CD4-positive, alpha-beta T cell (primary cell): ENCODE measurements around the gene STRN3. TPM values are rescaled to one million over a fixed set of nuclear protein-coding genes. Genes with fewer than 3 reads are reported as not detected.

Experiments
- ATAC-seq: fragments of 200-7000 bp; cut with Tn5 transposase; one replicate; pipeline ENCODE4 v1.10.0; 2022; ENCODE audit warnings: mild to moderate bottlenecking; ENCODE audit not compliant: poor library complexity
- CTCF ChIA-PET: fragments of 350-600 bp; sonication (Branson Sonifier 250); formaldehyde crosslinking; loops from one replicate; lab custom pipeline; 2021; ENCODE audit warnings: antibody characterized with exemption, inconsistent platforms; lab: Charles Lee
- POLR2A ChIA-PET: fragments of 350-600 bp; sonication (Branson Sonifier 250); formaldehyde crosslinking; loops from one replicate; lab custom pipeline; 2021; ENCODE audit warnings: antibody characterized with exemption, inconsistent platforms; lab: Charles Lee
- DNase-seq, 14 experiments: peaks; one replicate each; pipeline ENCODE4 v3.0.0-alpha.2; 2013 to 2020; ENCODE audit warnings: mixed read lengths in 2 of 14
- H3K27ac ChIP-seq, 2 donors: one replicate each; pipeline versions ENCODE4 v1.5.1 to v1.7.0; 2013; ENCODE audit warnings: low read length in 2 of 2, low read depth in 1 of 2, mild to moderate bottlenecking in 1 of 2
- H3K27me3 ChIP-seq, 2 experiments: 1 replicate in 1 of 2; 2 replicates in 1 of 2; pipeline versions ENCODE4 v1.6.1 to v1.7.0; 2013; ENCODE audit warnings: low read length in 2 of 2, control low read depth in 1 of 2, mild to moderate bottlenecking in 1 of 2, moderate library complexity in 1 of 2; ENCODE audit not compliant: insufficient read depth in 2 of 2, control insufficient read depth in 1 of 2
- H3K36me3 ChIP-seq: one replicate; pipeline ENCODE4 v1.6.1; 2013; ENCODE audit warnings: low read length, control low read depth; ENCODE audit not compliant: insufficient read depth
- H3K4me1 ChIP-seq: one replicate; pipeline ENCODE4 v1.6.1; 2013; ENCODE audit warnings: low read length, control low read depth; ENCODE audit not compliant: insufficient read depth
- H3K4me3 ChIP-seq: one replicate; pipeline ENCODE4 v1.5.1; 2013; ENCODE audit warnings: mild to moderate bottlenecking, low read length, moderate library complexity
- H3K9me3 ChIP-seq, 2 experiments: 1 replicate in 1 of 2; 2 replicates in 1 of 2; pipeline versions ENCODE4 v1.6.1 to v1.7.0; 2013; ENCODE audit warnings: low read length in 2 of 2, mild to moderate bottlenecking in 2 of 2, control low read depth in 1 of 2, moderate library complexity in 1 of 2; ENCODE audit not compliant: control insufficient read depth in 1 of 2, insufficient read depth in 1 of 2
- H3K27ac Mint-ChIP-seq: one replicate; pipeline ENCODE4 v1.8.0; 2020; ENCODE audit warnings: mixed read lengths
- H3K27me3 Mint-ChIP-seq: one replicate; pipeline ENCODE4 v1.8.0; 2021; ENCODE audit warnings: mixed read lengths
- H3K36me3 Mint-ChIP-seq: one replicate; pipeline ENCODE4 v1.8.0; 2021; ENCODE audit warnings: low read depth, mixed read lengths
- H3K4me1 Mint-ChIP-seq: one replicate; pipeline ENCODE4 v1.8.0; 2021; ENCODE audit warnings: low read depth, mixed read lengths
- H3K4me3 Mint-ChIP-seq: one replicate; pipeline ENCODE4 v1.8.0; 2020; ENCODE audit warnings: mild to moderate bottlenecking, mixed read lengths
- H3K9me3 Mint-ChIP-seq: one replicate; pipeline ENCODE4 v1.8.0; 2020; ENCODE audit warnings: mixed read lengths
- CTCF ChIP-seq: fragments of 200-600 bp; IDR thresholded peaks from one replicate; pipeline ENCODE4 v1.8.0; 2022; ENCODE audit warnings: antibody characterized with exemption, mild to moderate bottlenecking
- intact Hi-C, 2 experiments: fragments of 100-400 bp; cut with DNase I in 1 of 2; cut with micrococcal nuclease in 1 of 2; formaldehyde crosslinking; loops; one replicate each; pipeline versions ENCODE4 v1.15.1 to v1.9.0; 2023 to 2025; cut with DNase I, micrococcal nuclease
- total RNA-seq, 174 experiments: library from RNA in 2 of 174; stranded (reverse) in 2 of 174; gene quantifications; one replicate each; pipeline ENCODE4 v1.2.3 and lab custom pipeline; 2021 to 2026

The STRN3 gene
- total RNA-seq, 2 experiments from 2014 or later = 15.1 to 16.9 TPM

GRCh38 chr14:30869551-30870155 is 156.5 kb downstream of the STRN3 start:
- no peak for TF ChIP-seq CTCF
- no peak overlapping the region for H3K27ac ChIP-seq
- Mint-ChIP-seq H3K27me3 (peaks cover 54% of the 10 kb centered on the region), H3K27ac (no peak overlapping the region), H3K36me3 (no peaks in the 10 kb centered on the region), H3K4me3 (no peak overlapping the region), H3K9me3 (no peaks in the 10 kb centered on the region), H3K4me1 (peaks cover 9% of the 10 kb centered on the region)
- H3K9me3 ChIP-seq = peaks cover 0 to 6% of the 10 kb centered on the region in 2 experiments
- DNase-seq (no peak), ATAC-seq (no peak)
- H3K4me1 ChIP-seq = peaks cover 7% of the 10 kb centered on the region
- ChIA-PET POLR2A (no interaction called here), CTCF (no interaction called here)
- peaks cover 13 to 41% of the 10 kb centered on the region in 2 experiments for H3K27me3 ChIP-seq
- intact Hi-C loops = no loop called here
- H3K4me3 ChIP-seq = no peak overlapping the region
- H3K36me3 ChIP-seq = no peaks in the 10 kb centered on the region

- CTCF ChIA-PET = no interaction called here
- Mint-ChIP-seq H3K9me3 (no peaks in the 10 kb centered on the region), H3K27me3 (peaks cover 57% of the 10 kb centered on the region), H3K27ac (no peak overlapping the region), H3K36me3 (no peaks in the 10 kb centered on the region), H3K4me1 (peaks cover 7% of the 10 kb centered on the region), H3K4me3 (no peak overlapping the region)
- H3K9me3 ChIP-seq = peaks cover 0 to under 1% of the 10 kb centered on the region in 2 experiments
- H3K4me1 ChIP-seq = peaks cover under 1% of the 10 kb centered on the region
- POLR2A ChIA-PET = interaction anchor here (0.6 kb wide), 1 partner anchor 376 kb away, joined by 3 read pairs; no protein-coding TSS in a partner anchor
- no peak for DNase-seq
- no peak overlapping the region for H3K4me3 ChIP-seq
- TF ChIP-seq CTCF = no peak
- intact Hi-C loops = no loop called here
- H3K27ac ChIP-seq = no peak overlapping the region
- no peak for ATAC-seq
- H3K27me3 ChIP-seq = peaks cover 11 to 32% of the 10 kb centered on the region in 2 experiments
- H3K36me3 ChIP-seq = no peaks in the 10 kb centered on the region
Measured at GRCh38 chr14:30868736-30869135, 157.4 kb downstream of the STRN3 start.

- H3K9me3 Mint-ChIP-seq = no peaks in the 10 kb centered on the region
- Histone ChIP-seq H3K4me3 (no peak overlapping the region), H3K27me3 (peaks cover 0 to 17% of the 10 kb centered on the region in 2 experiments), H3K36me3 (no peaks in the 10 kb centered on the region), H3K4me1 (no peaks in the 10 kb centered on the region), H3K27ac (no peak overlapping the region), H3K9me3 (no peaks in the 10 kb centered on the region)
- H3K27me3 Mint-ChIP-seq = peaks cover 52% of the 10 kb centered on the region
- no peak overlapping the region for H3K4me3 Mint-ChIP-seq
- ATAC-seq = no peak
- H3K4me1 Mint-ChIP-seq = no peaks in the 10 kb centered on the region
- no peak overlapping the region for H3K27ac Mint-ChIP-seq
- POLR2A ChIA-PET = no interaction called here
- intact Hi-C loops = no loop called here
- no peaks in the 10 kb centered on the region for H3K36me3 Mint-ChIP-seq
- no peak for DNase-seq
- TF ChIP-seq CTCF = no peak
- CTCF ChIA-PET = interaction anchor here (0.5 kb wide), 1 partner anchor 174 kb away, joined by 3 read pairs; no protein-coding TSS in a partner anchor
Measured at GRCh38 chr14:30864934-30865333, 161.2 kb downstream of the STRN3 start.
